ENCODE measurements around the gene TEAD1. TPM values are rescaled to one million over a fixed set of nuclear protein-coding genes. Genes with fewer than 3 reads are reported as not detected.

TEAD1 gene
- total RNA-seq, 2 donors from 2014 or later: 32.7 to 56.7 TPM

- TF ChIP-seq CTCF (IDR thresholded peaks at IDR 0.05): no peak
- no peak for DNase-seq
- intact Hi-C loops (cut with DNase I): loop anchor here (10.0 kb wide), 2 partner anchors 219 to 379 kb away; no protein-coding TSS in a partner anchor
- no peak overlapping the region for H3K9ac ChIP-seq (ENCODE audit: low read depth in 2 of 2, low read length in 2 of 2)
- H3K27ac ChIP-seq: no peak overlapping the region
- no peaks in the 10 kb centered on the region for H3K4me1 ChIP-seq
- no peaks in the 10 kb centered on the region for H3K9me3 ChIP-seq
- no peaks in the 10 kb centered on the region for H3K27me3 ChIP-seq
- H3K36me3 ChIP-seq: no peaks in the 10 kb centered on the region
- no peak overlapping the region for H3K4me3 ChIP-seq
Observed at GRCh38 chr11:12966002-12966401, 291.8 kb downstream of the TEAD1 start.

DNA sequence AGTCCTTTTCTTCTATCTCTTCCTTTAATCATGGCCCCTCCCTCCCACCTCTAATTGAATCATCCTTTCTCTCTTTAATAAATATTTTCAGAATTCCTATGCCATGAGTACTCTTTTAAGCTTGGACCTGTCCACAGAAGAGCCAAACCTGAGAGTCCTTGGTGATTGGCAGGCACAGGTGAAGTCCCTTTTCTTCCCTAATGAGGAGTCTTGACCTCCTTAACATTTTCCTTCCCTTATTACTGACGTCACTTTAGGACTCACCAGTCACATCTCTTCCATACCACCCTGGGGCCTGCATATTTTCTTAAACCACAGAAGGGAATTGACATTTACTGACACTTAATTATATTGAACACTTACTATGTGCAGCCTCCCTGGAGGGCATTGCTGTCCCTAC lies 293.9 kb downstream of the TEAD1 start:
- DNase-seq: no peak

GRCh38 chr11:12968826-12969225 lies 294.6 kb downstream of the TEAD1 start:
- no peak for DNase-seq
- no peaks in the 10 kb centered on the region for H3K9me3 ChIP-seq
- no peaks in the 10 kb centered on the region for H3K27me3 ChIP-seq
- no peaks in the 10 kb centered on the region for H3K4me1 ChIP-seq
- no peak overlapping the region for H3K4me3 ChIP-seq
- no peak overlapping the region for H3K27ac ChIP-seq
- TF ChIP-seq CTCF (IDR thresholded peaks at IDR 0.05): no peak
- no peaks in the 10 kb centered on the region for H3K36me3 ChIP-seq
- intact Hi-C loops (cut with DNase I): loop anchor here (10.0 kb wide), 2 partner anchors 216 to 376 kb away; no protein-coding TSS in a partner anchor
- H3K9ac ChIP-seq (ENCODE audit: low read depth in 2 of 2, low read length in 2 of 2): no peak overlapping the region

More for the DNA sequence above, 293.9 kb downstream of the TEAD1 start:
- Histone ChIP-seq H3K27me3 (no peaks in the 10 kb centered on the region), H3K27ac (no peak overlapping the region), H3K4me1 (no peaks in the 10 kb centered on the region), H3K4me3 (no peak overlapping the region), H3K36me3 (no peaks in the 10 kb centered on the region), H3K9ac (ENCODE audit: low read depth in 2 of 2, low read length in 2 of 2) (no peak overlapping the region), H3K9me3 (no peaks in the 10 kb centered on the region)
- TF ChIP-seq CTCF (IDR thresholded peaks at IDR 0.05): no peak
- intact Hi-C loops (cut with DNase I): loop anchor here (10.0 kb wide), 2 partner anchors 217 to 377 kb away; no protein-coding TSS in a partner anchor

GRCh38 chr11:12971955-12972354 lies 297.7 kb downstream of the TEAD1 start:
- H3K9me3 ChIP-seq: no peaks in the 10 kb centered on the region
- H3K4me1 ChIP-seq: no peaks in the 10 kb centered on the region
- intact Hi-C loops (cut with DNase I): no loop called here
- no peaks in the 10 kb centered on the region for H3K27me3 ChIP-seq
- H3K4me3 ChIP-seq: no peak overlapping the region
- no peak for TF ChIP-seq CTCF (IDR thresholded peaks at IDR 0.05)
- no peak overlapping the region for H3K27ac ChIP-seq
- no peak overlapping the region for H3K9ac ChIP-seq (ENCODE audit: low read depth in 2 of 2, low read length in 2 of 2)
- H3K36me3 ChIP-seq: no peaks in the 10 kb centered on the region
- DNase-seq: no peak

- no peak for DNase-seq
- Histone ChIP-seq H3K27ac (no peak overlapping the region), H3K4me3 (no peak overlapping the region), H3K36me3 (no peaks in the 10 kb centered on the region), H3K9me3 (no peaks in the 10 kb centered on the region), H3K9ac (ENCODE audit: low read depth in 2 of 2, low read length in 2 of 2) (no peak overlapping the region), H3K27me3 (no peaks in the 10 kb centered on the region), H3K4me1 (no peaks in the 10 kb centered on the region)
- TF ChIP-seq CTCF (IDR thresholded peaks at IDR 0.05): no peak
- intact Hi-C loops (cut with DNase I): no loop called here
Observed at GRCh38 chr11:12973528-12974181, 299.4 kb downstream of the TEAD1 start.

Measured in colonic mucosa (tissue), 4 donors.